IPS-20b (cell line): ENCODE measurements around the gene PRDM15.

Experiments
- H3K27ac ChIP-seq: one replicate; pipeline ENCODE4 v1.5.1; 2013; ENCODE audit warnings: low read length
- H3K27me3 ChIP-seq: 2 replicates; pipeline ENCODE4 v1.6.1; 2013; ENCODE audit warnings: mild to moderate bottlenecking, low read length, inconsistent platforms; ENCODE audit not compliant: insufficient read depth
- H3K36me3 ChIP-seq: 2 replicates; pipeline ENCODE4 v1.6.1; 2013; ENCODE audit warnings: low read depth, mild to moderate bottlenecking, inconsistent platforms, low read length, moderate library complexity; ENCODE audit not compliant: insufficient read depth
- H3K4me1 ChIP-seq: 2 replicates; pipeline ENCODE4 v1.6.1; 2013; ENCODE audit warnings: mild to moderate bottlenecking, control low read depth, inconsistent platforms, low read length, moderate library complexity; ENCODE audit not compliant: insufficient read depth
- H3K4me3 ChIP-seq: 2 replicates; pipeline ENCODE4 v1.5.1; 2013; ENCODE audit warnings: mild to moderate bottlenecking, low read length, inconsistent platforms
- H3K9ac ChIP-seq: 2 replicates; pipeline ENCODE4 v1.6.1; 2013; ENCODE audit warnings: low read depth, mild to moderate bottlenecking, inconsistent platforms, low read length, moderate library complexity
- H3K9me3 ChIP-seq: 2 replicates; pipeline ENCODE4 v1.6.1; 2013; ENCODE audit warnings: mild to moderate bottlenecking, low read depth, low read length, inconsistent platforms; ENCODE audit not compliant: insufficient read depth

Gene PRDM15

GRCh38 chr21:41827951-41828883 lies 50.9 kb downstream of the PRDM15 start:
- no peak overlapping the region for H3K9ac ChIP-seq
- H3K27ac ChIP-seq: no peak overlapping the region
- no peak overlapping the region for H3K4me3 ChIP-seq
- no peaks in the 10 kb centered on the region for H3K27me3 ChIP-seq
- peaks cover 24% of the 10 kb centered on the region for H3K36me3 ChIP-seq
- H3K9me3 ChIP-seq: no peaks in the 10 kb centered on the region
- no peaks in the 10 kb centered on the region for H3K4me1 ChIP-seq

DNA sequence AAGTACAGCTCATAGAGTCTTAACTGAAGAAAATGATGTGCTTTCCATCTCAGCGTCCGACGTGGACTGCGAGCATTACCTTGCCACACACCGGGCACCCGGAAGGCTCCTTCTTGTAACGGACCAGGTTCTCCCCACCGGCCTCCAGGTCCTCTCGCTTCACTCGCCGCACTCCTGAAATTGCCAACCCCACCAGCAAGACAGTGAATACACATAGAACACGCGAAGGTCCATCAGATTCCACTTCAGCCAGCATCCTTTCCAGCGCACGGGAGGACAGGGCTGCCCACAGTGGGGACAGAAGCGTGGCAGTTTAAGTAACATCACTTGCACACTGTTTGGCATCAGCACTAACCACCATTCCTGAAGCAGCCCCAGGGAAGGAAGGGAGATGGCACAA lies 53.3 kb downstream of the PRDM15 start:
- H3K4me3 ChIP-seq: no peak overlapping the region
- no peak overlapping the region for H3K27ac ChIP-seq
- H3K9ac ChIP-seq: no peak overlapping the region
- H3K4me1 ChIP-seq: no peaks in the 10 kb centered on the region
- H3K27me3 ChIP-seq: no peaks in the 10 kb centered on the region
- H3K9me3 ChIP-seq: no peaks in the 10 kb centered on the region
- H3K36me3 ChIP-seq: peaks cover 27% of the 10 kb centered on the region

DNA sequence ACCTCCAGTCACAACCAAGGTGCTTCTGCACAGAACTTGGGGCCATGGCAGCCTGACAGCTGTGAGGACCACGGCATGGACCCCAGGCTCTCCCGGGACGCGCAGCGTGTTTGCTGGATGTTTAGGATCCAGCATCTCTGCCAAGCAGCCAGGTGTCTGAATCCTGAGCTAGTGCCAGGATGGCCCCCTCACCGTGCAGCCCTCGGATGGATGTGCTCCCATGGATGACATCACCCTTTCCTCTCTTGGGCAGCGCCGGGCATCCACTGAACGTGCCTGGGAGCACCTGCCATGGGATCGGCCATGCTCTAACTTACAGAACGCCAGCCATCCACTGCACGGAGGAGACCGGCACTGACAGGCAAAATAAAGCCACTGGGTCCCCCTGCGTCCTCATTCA lies 53.9 kb downstream of the PRDM15 start:
- Histone ChIP-seq H3K9me3 (no peaks in the 10 kb centered on the region), H3K4me3 (no peak overlapping the region), H3K36me3 (peaks cover 27% of the 10 kb centered on the region), H3K9ac (no peak overlapping the region), H3K27ac (no peak overlapping the region), H3K4me1 (no peaks in the 10 kb centered on the region), H3K27me3 (no peaks in the 10 kb centered on the region)

GRCh38 chr21:41824466-41825207 lies 54.5 kb downstream of the PRDM15 start:
- peaks cover 27% of the 10 kb centered on the region for H3K36me3 ChIP-seq
- no peak overlapping the region for H3K9ac ChIP-seq

GRCh38 chr21:41823906-41824305 lies 55.2 kb downstream of the PRDM15 start:
- Histone ChIP-seq H3K4me1 (no peaks in the 10 kb centered on the region), H3K9ac (no peak overlapping the region), H3K27ac (no peak overlapping the region), H3K9me3 (no peaks in the 10 kb centered on the region), H3K36me3 (peaks cover 27% of the 10 kb centered on the region), H3K27me3 (no peaks in the 10 kb centered on the region), H3K4me3 (no peak overlapping the region)

More at GRCh38 chr21:41824466-41825207, 54.5 kb downstream of the PRDM15 start:
- Histone ChIP-seq H3K27me3 (no peaks in the 10 kb centered on the region), H3K4me1 (no peaks in the 10 kb centered on the region), H3K4me3 (no peak overlapping the region), H3K27ac (no peak overlapping the region), H3K9me3 (no peaks in the 10 kb centered on the region)

- no peaks in the 10 kb centered on the region for H3K9me3 ChIP-seq
- H3K9ac ChIP-seq: no peak overlapping the region
- H3K36me3 ChIP-seq: peaks cover 27% of the 10 kb centered on the region
- H3K27me3 ChIP-seq: no peaks in the 10 kb centered on the region
- no peaks in the 10 kb centered on the region for H3K4me1 ChIP-seq
- H3K27ac ChIP-seq: no peak overlapping the region
- no peak overlapping the region for H3K4me3 ChIP-seq
Measured at GRCh38 chr21:41823166-41823565, 56.0 kb downstream of the PRDM15 start.

- Histone ChIP-seq H3K9ac (no peak overlapping the region), H3K4me1 (no peaks in the 10 kb centered on the region), H3K4me3 (no peak overlapping the region), H3K36me3 (peaks cover 25% of the 10 kb centered on the region), H3K9me3 (no peaks in the 10 kb centered on the region), H3K27ac (no peak overlapping the region), H3K27me3 (no peaks in the 10 kb centered on the region)
Measured at GRCh38 chr21:41821756-41822431, 57.2 kb downstream of the PRDM15 start.

DNA sequence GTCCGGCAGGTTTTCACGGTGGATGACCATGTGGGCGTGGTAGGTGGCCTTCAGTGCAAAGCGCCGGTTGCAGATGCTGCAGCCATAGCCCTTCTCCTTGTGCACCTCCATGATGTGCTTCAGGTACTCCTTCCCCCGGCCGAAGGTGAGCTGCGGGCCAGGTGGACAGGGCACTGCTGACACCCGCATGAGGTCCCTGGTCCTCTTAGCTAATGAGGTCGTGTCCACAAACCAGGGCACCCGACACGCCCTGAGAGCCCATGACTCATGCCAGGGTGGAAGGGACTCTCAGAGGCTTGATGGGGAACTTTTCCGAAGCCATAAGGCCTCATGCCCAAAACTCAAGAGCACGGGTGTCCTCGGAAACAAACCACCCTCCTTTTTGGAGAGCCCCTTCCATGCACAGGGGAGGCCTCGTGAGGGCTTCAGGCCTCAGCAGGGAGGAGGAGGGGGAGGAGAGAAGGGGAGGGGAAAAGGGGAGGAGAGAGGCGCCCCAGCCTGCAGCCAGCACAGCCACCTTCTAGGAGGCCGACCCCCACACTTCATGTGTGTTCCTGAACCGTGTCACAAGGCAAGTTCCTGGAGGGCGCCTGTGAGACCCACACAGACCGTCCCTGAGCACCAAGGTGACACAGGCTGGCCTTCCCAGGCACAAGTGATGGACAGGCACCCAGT lies 57.9 kb downstream of the PRDM15 start:
- no peak overlapping the region for H3K9ac ChIP-seq
- H3K4me3 ChIP-seq: no peak overlapping the region
- no peak overlapping the region for H3K27ac ChIP-seq
- H3K4me1 ChIP-seq: no peaks in the 10 kb centered on the region
- H3K9me3 ChIP-seq: no peaks in the 10 kb centered on the region
- H3K36me3 ChIP-seq: peaks cover 20% of the 10 kb centered on the region
- no peaks in the 10 kb centered on the region for H3K27me3 ChIP-seq

DNA sequence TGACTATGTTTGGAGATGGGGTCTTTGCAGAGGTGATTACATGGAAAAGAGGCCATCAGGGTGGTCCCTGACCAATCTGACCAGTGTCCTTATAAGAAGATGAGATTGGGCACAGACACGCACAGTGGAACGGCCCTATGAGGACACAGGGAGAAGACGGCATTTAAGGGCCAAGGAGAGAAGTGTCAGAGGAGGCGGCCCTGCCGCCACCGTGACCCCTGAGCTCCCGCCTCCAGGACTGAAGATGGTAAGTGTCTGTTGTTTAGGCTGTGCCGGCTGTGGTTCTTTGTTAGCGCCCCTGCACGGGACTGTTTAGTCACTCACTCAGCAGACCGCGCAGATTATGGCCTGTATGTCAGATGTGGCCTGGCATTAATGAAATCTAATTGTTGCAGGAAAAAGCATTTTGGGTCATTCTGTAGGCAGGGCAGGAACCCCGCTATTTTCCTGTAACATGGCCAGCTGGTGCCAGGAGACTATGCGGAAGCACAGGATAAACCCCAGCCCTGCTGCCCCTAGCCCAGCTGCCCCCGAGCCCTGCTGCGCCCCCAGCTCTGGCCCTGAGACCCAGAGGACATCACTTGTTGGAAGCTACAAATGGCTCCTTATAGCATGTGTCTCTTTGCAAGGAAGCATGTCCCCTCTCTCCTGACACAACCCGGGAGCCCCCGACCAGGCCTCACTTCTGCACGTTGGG lies 58.6 kb downstream of the PRDM15 start:
- Histone ChIP-seq H3K36me3 (peaks cover 14% of the 10 kb centered on the region), H3K9ac (no peak overlapping the region), H3K27ac (no peak overlapping the region), H3K4me3 (no peak overlapping the region), H3K27me3 (no peaks in the 10 kb centered on the region), H3K4me1 (no peaks in the 10 kb centered on the region), H3K9me3 (no peaks in the 10 kb centered on the region)

GRCh38 chr21:41819856-41820281 lies 59.3 kb downstream of the PRDM15 start:
- no peaks in the 10 kb centered on the region for H3K4me1 ChIP-seq
- H3K36me3 ChIP-seq: peaks cover 15% of the 10 kb centered on the region
- no peak overlapping the region for H3K4me3 ChIP-seq
- no peaks in the 10 kb centered on the region for H3K9me3 ChIP-seq
- H3K27ac ChIP-seq: no peak overlapping the region
- H3K27me3 ChIP-seq: no peaks in the 10 kb centered on the region
- H3K9ac ChIP-seq: no peak overlapping the region
